Gastroesophageal sphincter (tissue), 3 donors: ENCODE results near the gene ERCC5.

Experiments used
- POLR2A ChIP-seq, 2 donors: fragments of 450-650 bp; IDR thresholded peaks; one replicate each; pipeline ENCODE4 v1.6.1; 2017; ENCODE audit warnings: antibody characterized with exemption in 2 of 2, mild to moderate bottlenecking in 2 of 2, moderate library complexity in 1 of 2
- POLR2AphosphoS5 ChIP-seq: sonication (generic); formaldehyde crosslinking; IDR thresholded peaks from one replicate; pipeline ENCODE4 v1.6.1; 2017; ENCODE audit warnings: antibody characterized with exemption
- TF ChIP-seq, protein P1 (sequence below), 4 experiments: fragments of 200-600 bp in 2 of 4; fragments of 450-650 bp in 2 of 4; sonication (generic) in 1 of 4; IDR thresholded peaks; one replicate each; pipeline ENCODE4 v1.5.1; 2017 to 2019; ENCODE audit warnings: antibody characterized with exemption in 4 of 4, mild to moderate bottlenecking in 2 of 4, moderate library complexity in 2 of 4

DNA sequence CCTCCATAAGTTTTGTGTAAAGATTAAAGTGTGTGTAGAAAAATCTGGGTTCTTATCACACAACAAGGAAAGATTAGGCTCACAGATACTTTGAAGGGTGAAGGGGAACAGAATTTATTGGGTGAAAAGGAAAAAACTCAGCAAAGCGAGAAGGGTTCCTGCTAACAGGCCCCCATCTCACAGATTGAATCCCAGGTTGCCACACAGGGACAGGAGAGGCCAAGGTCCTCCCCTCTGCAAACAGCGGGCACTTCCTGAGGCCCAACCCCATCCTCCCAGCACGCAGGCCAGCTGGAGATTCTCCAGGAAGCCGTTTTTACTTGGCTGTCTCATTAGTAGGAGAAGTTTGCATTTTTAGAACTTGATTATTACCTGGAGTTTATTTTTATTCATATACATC is 15.2 kb upstream of the ERCC5 start:
- TF ChIP-seq, protein P1, sequence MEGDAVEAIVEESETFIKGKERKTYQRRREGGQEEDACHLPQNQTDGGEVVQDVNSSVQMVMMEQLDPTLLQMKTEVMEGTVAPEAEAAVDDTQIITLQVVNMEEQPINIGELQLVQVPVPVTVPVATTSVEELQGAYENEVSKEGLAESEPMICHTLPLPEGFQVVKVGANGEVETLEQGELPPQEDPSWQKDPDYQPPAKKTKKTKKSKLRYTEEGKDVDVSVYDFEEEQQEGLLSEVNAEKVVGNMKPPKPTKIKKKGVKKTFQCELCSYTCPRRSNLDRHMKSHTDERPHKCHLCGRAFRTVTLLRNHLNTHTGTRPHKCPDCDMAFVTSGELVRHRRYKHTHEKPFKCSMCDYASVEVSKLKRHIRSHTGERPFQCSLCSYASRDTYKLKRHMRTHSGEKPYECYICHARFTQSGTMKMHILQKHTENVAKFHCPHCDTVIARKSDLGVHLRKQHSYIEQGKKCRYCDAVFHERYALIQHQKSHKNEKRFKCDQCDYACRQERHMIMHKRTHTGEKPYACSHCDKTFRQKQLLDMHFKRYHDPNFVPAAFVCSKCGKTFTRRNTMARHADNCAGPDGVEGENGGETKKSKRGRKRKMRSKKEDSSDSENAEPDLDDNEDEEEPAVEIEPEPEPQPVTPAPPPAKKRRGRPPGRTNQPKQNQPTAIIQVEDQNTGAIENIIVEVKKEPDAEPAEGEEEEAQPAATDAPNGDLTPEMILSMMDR (IDR thresholded peaks at IDR 0.05), result no peak
- no peak for TF ChIP-seq POLR2A (IDR thresholded peaks at IDR 0.05)
- TF ChIP-seq POLR2AphosphoS5, result no peak
